Karpas-422 (cell line): ENCODE measurements around the gene HEATR5B. TPM values are rescaled to one million over a fixed set of nuclear protein-coding genes. Genes with fewer than 3 reads are reported as not detected.

Source experiments
- DNase-seq: peaks from one replicate; pipeline ENCODE4 v3.0.0-alpha.2; 2015
- H2AFZ ChIP-seq: fragments of 200-600 bp; sonication (generic); 2 replicates; pipeline ENCODE4 v1.6.1; 2014; ENCODE audit warnings: antibody characterized with exemption, low read length, mixed read lengths
- H3K27ac ChIP-seq: fragments of 200-600 bp; sonication (generic); 2 replicates; pipeline ENCODE4 v1.5.1; 2014; ENCODE audit warnings: mild to moderate bottlenecking, low read length, moderate library complexity
- H3K27me3 ChIP-seq: fragments of 200-600 bp; sonication (generic); 2 replicates; pipeline ENCODE4 v1.6.1; 2014; ENCODE audit warnings: low read length, mixed read lengths
- H3K36me3 ChIP-seq: fragments of 200-600 bp; sonication (generic); 2 replicates; pipeline ENCODE4 v1.6.1; 2014; ENCODE audit warnings: low read length, mixed read lengths; ENCODE audit not compliant: insufficient read depth
- H3K4me1 ChIP-seq: fragments of 200-600 bp; sonication (generic); 2 replicates; pipeline ENCODE4 v1.6.1; 2014; ENCODE audit warnings: mild to moderate bottlenecking, low read length, mixed read lengths
- H3K4me2 ChIP-seq: fragments of 200-600 bp; sonication (generic); 2 replicates; pipeline ENCODE4 v1.6.1; 2014; ENCODE audit warnings: low read length, low read depth, mild to moderate bottlenecking; ENCODE audit not compliant: poor library complexity, severe bottlenecking
- H3K4me3 ChIP-seq: fragments of 200-600 bp; sonication (generic); 2 replicates; pipeline ENCODE4 v1.5.1; 2014; ENCODE audit warnings: mild to moderate bottlenecking, antibody characterized with exemption, low read length, mixed read lengths
- H3K79me2 ChIP-seq: fragments of 200-600 bp; sonication (generic); 2 replicates; pipeline ENCODE4 v1.6.1; 2014; ENCODE audit warnings: mild to moderate bottlenecking, low read length, mixed read lengths
- H3K9ac ChIP-seq: fragments of 200-600 bp; sonication (generic); 2 replicates; pipeline ENCODE4 v1.6.0; 2014; ENCODE audit warnings: low read length
- H3K9me2 ChIP-seq: fragments of 200-600 bp; sonication (generic), shearing (Covaris generic); replicated peaks from 2 replicates; pipeline ENCODE4 v1.6.0; 2014; ENCODE audit warnings: mild to moderate bottlenecking, low read length, moderate library complexity; ENCODE audit not compliant: insufficient read depth
- H3K9me3 ChIP-seq: fragments of 300-700, 200-600 bp; sonication (generic); 2 replicates; pipeline ENCODE4 v1.6.1; 2014; ENCODE audit warnings: low read length, mixed read lengths
- H4K20me1 ChIP-seq: fragments of 200-600 bp; sonication (generic); 2 replicates; pipeline ENCODE4 v1.6.1; 2014; ENCODE audit warnings: mild to moderate bottlenecking, antibody characterized with exemption, low read length, low read depth; ENCODE audit not compliant: insufficient read depth
- total RNA-seq: library from RNA; depleted of rRNA; stranded (reverse); fragments of >200 nt; shearing (Covaris generic); gene quantifications from 2 replicates; pipeline ENCODE4 v1.2.3, GENCODE V29; 2014; ENCODE audit warnings: low replicate concordance; rRNA removed

HEATR5B gene
- 21.2 and 53.1 TPM in 2 replicates for total RNA-seq

DNA sequence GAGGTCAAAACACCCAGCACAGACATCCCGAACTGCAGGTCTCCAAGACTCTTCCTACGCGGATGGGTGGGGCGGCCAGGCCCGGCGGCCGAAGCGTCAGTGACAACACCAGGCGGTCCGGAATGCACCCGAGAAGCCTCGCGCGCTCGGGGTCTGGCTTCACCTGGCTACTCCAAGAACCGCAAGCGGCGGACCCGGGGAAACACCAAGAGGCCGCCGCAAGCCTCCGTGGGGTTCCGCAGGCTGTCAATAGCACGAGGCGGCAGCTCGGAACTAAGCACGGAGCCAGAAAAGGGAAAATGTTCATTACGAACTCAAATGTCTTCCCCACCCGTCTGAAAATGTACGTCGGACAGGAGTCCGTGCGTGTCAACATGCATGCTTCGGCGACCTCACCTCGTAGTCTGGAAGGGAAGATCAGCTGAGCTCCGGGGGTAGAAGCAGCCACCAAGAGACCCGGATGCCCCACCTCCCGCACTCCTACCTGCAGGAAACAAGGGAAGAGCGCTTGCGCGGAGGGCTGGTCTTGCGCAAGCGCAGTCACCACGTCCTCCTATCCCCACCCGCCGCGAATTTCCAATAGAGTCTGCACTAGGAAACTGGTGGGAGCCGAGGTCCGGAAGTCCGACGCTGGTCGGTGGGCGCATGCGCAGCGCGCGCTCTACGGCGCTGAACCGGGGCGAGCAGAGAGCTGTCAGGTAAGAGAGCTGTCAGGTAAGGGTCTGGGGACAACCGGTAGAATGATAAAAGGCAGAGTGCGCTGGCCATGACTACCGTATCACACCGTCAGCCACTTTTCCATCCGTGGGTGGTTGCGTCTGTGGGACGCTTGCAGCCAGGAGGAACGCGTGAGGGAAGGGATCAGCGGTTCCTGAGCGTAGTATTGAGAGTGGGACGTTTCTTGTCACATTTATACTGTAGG lies at the start of gene HEATR5B, which contains the start of gene GPATCH11:
HEATR5B (minus strand) TSS at position 500 of the 922 bp plus-strand sequence. CDS start 958 bp downstream, outside the sequence.
GPATCH11 (plus strand) TSS at position 646 of the 922 bp plus-strand sequence. CDS start 3,864 bp downstream, outside the sequence.
- Histone ChIP-seq H3K79me2 (peaks cover 78% of the 10 kb centered on the region), H3K9me2 (no peaks in the 10 kb centered on the region), H3K27me3 (no peaks in the 10 kb centered on the region), H3K9ac (peak within 1 kb of the TSS; percentile 75), H3K36me3 (peaks cover 12% of the 10 kb centered on the region; the same call in 1 of the 2 replicates), H2AFZ (peak within 1 kb of the TSS; percentile 88), H3K4me1 (peaks cover 59% of the 10 kb centered on the region), H3K4me2 (peak within 1 kb of the TSS; percentile 88), H3K4me3 (peak within 1 kb of the TSS; percentile 83), H3K9me3 (no peaks in the 10 kb centered on the region), H3K27ac (peak within 1 kb of the TSS; percentile 28), H4K20me1 (no peaks in the 10 kb centered on the region)
- DNase-seq = peak; percentile 98

- H3K4me2 ChIP-seq = no peak overlapping the region
- no peaks in the 10 kb centered on the region for H3K4me1 ChIP-seq
- H3K36me3 ChIP-seq = peaks cover 71% of the 10 kb centered on the region
- no peaks in the 10 kb centered on the region for H3K9me2 ChIP-seq
- no peaks in the 10 kb centered on the region for H3K27me3 ChIP-seq
- H2AFZ ChIP-seq = no peak overlapping the region
- H3K27ac ChIP-seq = no peak overlapping the region
- H3K9ac ChIP-seq = no peak overlapping the region
- no peaks in the 10 kb centered on the region for H4K20me1 ChIP-seq
- no peak overlapping the region for H3K4me3 ChIP-seq
- DNase-seq = no peak
- H3K9me3 ChIP-seq = no peaks in the 10 kb centered on the region
- H3K79me2 ChIP-seq = peaks cover 27% of the 10 kb centered on the region
Measured at GRCh38 chr2:37132914-37133313, 48.7 kb upstream of the HEATR5B start.

DNA sequence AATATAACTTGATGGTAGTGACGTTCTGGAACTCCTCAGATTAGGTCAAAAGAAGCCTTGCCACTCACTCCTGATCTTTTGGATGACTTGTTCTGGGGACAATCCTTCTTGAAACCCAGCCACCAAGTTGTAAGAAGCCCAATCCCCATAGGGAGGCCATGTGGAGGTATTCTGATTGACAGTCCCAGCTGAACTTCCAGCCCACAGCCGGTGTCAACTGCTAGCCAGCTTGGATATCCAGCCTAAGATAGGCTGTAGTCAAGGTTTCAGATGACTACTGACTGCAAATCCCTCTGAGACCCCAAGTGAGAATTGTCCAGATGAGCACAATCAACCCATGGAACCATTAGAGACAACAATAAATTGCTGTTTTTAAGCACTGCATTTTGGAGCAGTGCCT lies 41.2 kb upstream of the HEATR5B start:
- H3K4me2 ChIP-seq = no peak overlapping the region
- H3K79me2 ChIP-seq = peaks cover 25% of the 10 kb centered on the region
- peaks cover 35% of the 10 kb centered on the region; the same call in 1 of the 2 replicates for H3K36me3 ChIP-seq
- no peaks in the 10 kb centered on the region for H3K9me3 ChIP-seq
- no peak overlapping the region for H2AFZ ChIP-seq
- H3K27ac ChIP-seq = no peak overlapping the region
- H3K27me3 ChIP-seq = no peaks in the 10 kb centered on the region
- H3K9me2 ChIP-seq = no peaks in the 10 kb centered on the region
- no peaks in the 10 kb centered on the region for H3K4me1 ChIP-seq
- H4K20me1 ChIP-seq = no peaks in the 10 kb centered on the region
- DNase-seq = no peak
- H3K9ac ChIP-seq = no peak overlapping the region
- no peak overlapping the region for H3K4me3 ChIP-seq

- Histone ChIP-seq H3K4me3 (no peak overlapping the region), H3K9me3 (no peaks in the 10 kb centered on the region), H3K36me3 (peaks cover 25% of the 10 kb centered on the region), H3K4me1 (no peaks in the 10 kb centered on the region), H2AFZ (no peak overlapping the region), H3K27ac (no peak overlapping the region), H3K4me2 (no peak overlapping the region), H3K9ac (no peak overlapping the region), H3K9me2 (no peaks in the 10 kb centered on the region), H3K27me3 (no peaks in the 10 kb centered on the region), H3K79me2 (peaks cover 25% of the 10 kb centered on the region), H4K20me1 (no peaks in the 10 kb centered on the region)
- DNase-seq = no peak
Measured at GRCh38 chr2:37119157-37119556, 35.0 kb upstream of the HEATR5B start.

GRCh38 chr2:37117566-37117965 lies 33.4 kb upstream of the HEATR5B start:
- Histone ChIP-seq H3K27me3 (no peaks in the 10 kb centered on the region), H3K4me3 (no peak overlapping the region), H3K79me2 (peaks cover 29% of the 10 kb centered on the region), H3K36me3 (peaks cover 33% of the 10 kb centered on the region), H3K4me1 (no peaks in the 10 kb centered on the region), H3K9ac (no peak overlapping the region), H2AFZ (no peak overlapping the region), H4K20me1 (no peaks in the 10 kb centered on the region), H3K27ac (no peak overlapping the region), H3K4me2 (no peak overlapping the region), H3K9me3 (no peaks in the 10 kb centered on the region), H3K9me2 (no peaks in the 10 kb centered on the region)
- no peak for DNase-seq

DNA sequence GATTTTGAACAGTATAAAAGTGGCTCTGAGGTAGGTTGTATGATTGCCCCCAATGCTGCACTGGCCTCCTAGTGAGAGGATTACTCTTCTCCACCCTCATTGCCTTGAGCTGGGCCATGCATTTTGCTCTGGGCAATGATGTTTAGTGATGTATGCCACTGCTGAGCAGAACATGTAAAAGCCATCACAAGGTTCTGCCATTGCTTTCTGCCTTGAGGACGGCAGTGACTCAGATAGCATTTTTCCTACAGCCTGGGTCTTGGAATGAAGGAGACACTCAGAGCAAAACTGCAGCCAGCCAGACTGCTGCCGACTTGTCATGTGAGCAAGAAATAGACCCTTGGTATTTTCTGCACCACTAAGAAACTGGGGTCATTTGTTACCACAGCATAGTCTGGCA lies 27.8 kb upstream of the HEATR5B start:
- H3K9me2 ChIP-seq = no peaks in the 10 kb centered on the region
- peaks cover 49% of the 10 kb centered on the region for H3K36me3 ChIP-seq
- no peaks in the 10 kb centered on the region for H4K20me1 ChIP-seq
- no peak overlapping the region for H3K27ac ChIP-seq
- H3K27me3 ChIP-seq = no peaks in the 10 kb centered on the region
- H3K4me3 ChIP-seq = no peak overlapping the region
- DNase-seq = no peak
- no peak overlapping the region for H2AFZ ChIP-seq
- H3K9ac ChIP-seq = no peak overlapping the region
- no peaks in the 10 kb centered on the region for H3K9me3 ChIP-seq
- no peaks in the 10 kb centered on the region for H3K4me1 ChIP-seq
- H3K4me2 ChIP-seq = no peak overlapping the region
- peaks cover 20% of the 10 kb centered on the region; the same call in 1 of the 2 replicates for H3K79me2 ChIP-seq

DNA sequence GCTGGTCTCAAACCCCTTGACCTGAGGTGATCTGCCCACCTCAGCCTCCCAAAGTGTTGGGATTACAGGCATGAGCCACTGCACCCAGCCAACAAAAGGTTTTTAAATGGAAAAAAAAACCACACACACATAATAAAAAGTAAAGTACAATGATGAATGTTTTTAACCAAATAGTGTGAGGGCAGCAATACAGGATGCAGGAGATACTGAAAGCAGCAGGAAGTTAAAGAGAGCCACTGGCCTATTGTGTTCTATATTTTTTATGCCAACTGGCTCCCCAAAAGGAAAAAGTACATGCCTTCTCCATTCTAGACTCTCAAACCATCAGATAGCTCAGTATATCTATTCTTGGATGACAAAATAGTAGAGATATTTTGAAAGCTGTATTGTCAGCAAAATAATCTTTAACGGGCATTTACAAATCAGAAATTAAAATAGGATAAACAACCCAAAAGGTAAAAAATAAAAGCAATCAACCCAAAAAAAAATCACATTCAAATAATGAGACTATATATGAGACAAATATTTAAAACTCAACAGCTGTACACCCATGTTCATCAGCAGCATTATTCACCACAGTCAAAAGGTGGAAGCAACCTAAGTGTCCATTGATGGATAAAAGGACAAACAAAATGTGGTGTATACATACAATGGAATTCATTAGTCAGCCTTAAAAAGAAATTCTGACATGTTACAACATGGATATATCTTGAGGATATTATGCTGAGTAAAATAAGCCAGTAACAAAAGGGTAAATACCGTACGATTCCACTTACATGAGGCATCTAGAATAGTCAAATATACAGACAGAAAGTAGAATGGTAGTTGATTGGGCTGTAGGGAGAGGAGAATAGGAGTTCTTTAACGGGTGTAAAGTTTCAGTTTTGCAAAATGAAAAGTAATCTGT lies 26.4 kb upstream of the HEATR5B start:
- H3K4me3 ChIP-seq = no peak overlapping the region
- no peaks in the 10 kb centered on the region for H3K9me3 ChIP-seq
- no peak overlapping the region for H3K27ac ChIP-seq
- H3K27me3 ChIP-seq = no peaks in the 10 kb centered on the region
- no peaks in the 10 kb centered on the region for H4K20me1 ChIP-seq
- no peak overlapping the region for H3K4me2 ChIP-seq
- H3K9me2 ChIP-seq = no peaks in the 10 kb centered on the region
- peaks cover 12% of the 10 kb centered on the region; the same call in 1 of the 2 replicates for H3K79me2 ChIP-seq
- H3K9ac ChIP-seq = no peak overlapping the region
- no peaks in the 10 kb centered on the region for H3K4me1 ChIP-seq
- peaks cover 50% of the 10 kb centered on the region for H3K36me3 ChIP-seq
- H2AFZ ChIP-seq = no peak overlapping the region
- no peak for DNase-seq
